Tibial nerve (tissue), 4 donors: ENCODE data around the gene ZSCAN12.
A peak's percentile ranks its signal among the peaks of the same experiment; 100 is the strongest.

Experiments
- EP300 ChIP-seq, 2 donors: sonication (generic); formaldehyde crosslinking; IDR thresholded peaks; one replicate each; pipeline ENCODE4 v1.6.1; 2017; ENCODE audit warnings: antibody characterized with exemption in 2 of 2, mild to moderate bottlenecking in 1 of 2
- POLR2A ChIP-seq, 2 donors: fragments of 450-650 bp; IDR thresholded peaks; one replicate each; pipeline ENCODE4 v1.6.1; 2017; ENCODE audit warnings: antibody characterized with exemption in 2 of 2, mild to moderate bottlenecking in 2 of 2, moderate library complexity in 2 of 2
- TF ChIP-seq, protein P1 (sequence below), 5 experiments: fragments of 200-600 bp in 3 of 5; fragments of 450-650 bp in 2 of 5; sonication (generic) in 3 of 5; IDR thresholded peaks; one replicate each; pipeline ENCODE4 v1.5.1; 2016 to 2019; ENCODE audit warnings: antibody characterized with exemption in 5 of 5, mild to moderate bottlenecking in 3 of 5, moderate library complexity in 2 of 5

DNA sequence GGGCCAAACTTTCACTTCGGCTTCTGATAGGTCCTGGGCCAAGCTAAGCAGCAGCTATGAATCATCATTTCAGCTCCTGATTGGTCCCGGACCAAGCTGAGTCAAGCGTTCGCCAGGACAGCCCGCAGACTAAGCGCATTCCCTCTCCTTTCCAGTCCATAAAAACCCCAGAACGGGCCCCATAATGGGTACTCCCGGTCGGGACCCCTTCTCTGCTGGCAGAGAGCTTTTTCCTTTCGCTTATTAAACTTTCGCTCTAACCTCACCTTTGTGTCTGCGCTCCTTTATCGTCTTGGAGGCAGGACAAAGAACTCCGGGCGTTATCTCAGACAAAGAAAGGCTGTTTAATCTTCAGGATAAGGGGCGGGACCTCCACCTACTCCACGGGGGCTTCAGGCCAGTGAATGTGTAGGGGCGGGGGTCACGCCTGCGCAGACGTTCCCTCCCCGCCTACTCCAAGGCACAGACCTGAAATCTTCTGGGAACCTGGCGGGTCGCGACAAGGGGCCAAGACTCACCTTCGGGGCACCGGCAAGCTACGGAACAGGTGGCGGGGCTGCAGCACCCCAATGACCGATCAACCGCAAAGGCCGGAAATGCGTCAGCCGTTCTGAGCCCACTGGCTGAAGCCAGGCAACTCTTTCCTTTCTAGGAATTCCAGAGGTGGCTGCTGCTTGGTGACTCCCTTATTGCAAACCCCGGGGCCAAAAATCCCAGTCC lies 63.8 kb downstream of the ZSCAN12 start, which contains the start of gene ZSCAN31:
- TF ChIP-seq, protein P1, sequence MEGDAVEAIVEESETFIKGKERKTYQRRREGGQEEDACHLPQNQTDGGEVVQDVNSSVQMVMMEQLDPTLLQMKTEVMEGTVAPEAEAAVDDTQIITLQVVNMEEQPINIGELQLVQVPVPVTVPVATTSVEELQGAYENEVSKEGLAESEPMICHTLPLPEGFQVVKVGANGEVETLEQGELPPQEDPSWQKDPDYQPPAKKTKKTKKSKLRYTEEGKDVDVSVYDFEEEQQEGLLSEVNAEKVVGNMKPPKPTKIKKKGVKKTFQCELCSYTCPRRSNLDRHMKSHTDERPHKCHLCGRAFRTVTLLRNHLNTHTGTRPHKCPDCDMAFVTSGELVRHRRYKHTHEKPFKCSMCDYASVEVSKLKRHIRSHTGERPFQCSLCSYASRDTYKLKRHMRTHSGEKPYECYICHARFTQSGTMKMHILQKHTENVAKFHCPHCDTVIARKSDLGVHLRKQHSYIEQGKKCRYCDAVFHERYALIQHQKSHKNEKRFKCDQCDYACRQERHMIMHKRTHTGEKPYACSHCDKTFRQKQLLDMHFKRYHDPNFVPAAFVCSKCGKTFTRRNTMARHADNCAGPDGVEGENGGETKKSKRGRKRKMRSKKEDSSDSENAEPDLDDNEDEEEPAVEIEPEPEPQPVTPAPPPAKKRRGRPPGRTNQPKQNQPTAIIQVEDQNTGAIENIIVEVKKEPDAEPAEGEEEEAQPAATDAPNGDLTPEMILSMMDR (IDR thresholded peaks at IDR 0.05) = no peak
- TF ChIP-seq EP300 (IDR thresholded peaks at IDR 0.05) (peak in 1 of 2 donors; percentile 87), POLR2A (IDR thresholded peaks at IDR 0.05) (peak; percentile 70 to 73)
